GM21447 (cell line): ENCODE results near the gene FOXA3.
"Not testable (repeated sequence)": the region's sequence is repeated elsewhere in the genome, so short reads cannot be mapped to it uniquely, and the experiment has no call there.

ENCODE experiments used
- ATAC-seq: cut with Tn5 transposase; IDR thresholded peaks from one replicate; pipeline ENCODE4 v1.9.1; 2021; ENCODE audit not compliant: unreplicated experiment

Gene FOXA3

DNA sequence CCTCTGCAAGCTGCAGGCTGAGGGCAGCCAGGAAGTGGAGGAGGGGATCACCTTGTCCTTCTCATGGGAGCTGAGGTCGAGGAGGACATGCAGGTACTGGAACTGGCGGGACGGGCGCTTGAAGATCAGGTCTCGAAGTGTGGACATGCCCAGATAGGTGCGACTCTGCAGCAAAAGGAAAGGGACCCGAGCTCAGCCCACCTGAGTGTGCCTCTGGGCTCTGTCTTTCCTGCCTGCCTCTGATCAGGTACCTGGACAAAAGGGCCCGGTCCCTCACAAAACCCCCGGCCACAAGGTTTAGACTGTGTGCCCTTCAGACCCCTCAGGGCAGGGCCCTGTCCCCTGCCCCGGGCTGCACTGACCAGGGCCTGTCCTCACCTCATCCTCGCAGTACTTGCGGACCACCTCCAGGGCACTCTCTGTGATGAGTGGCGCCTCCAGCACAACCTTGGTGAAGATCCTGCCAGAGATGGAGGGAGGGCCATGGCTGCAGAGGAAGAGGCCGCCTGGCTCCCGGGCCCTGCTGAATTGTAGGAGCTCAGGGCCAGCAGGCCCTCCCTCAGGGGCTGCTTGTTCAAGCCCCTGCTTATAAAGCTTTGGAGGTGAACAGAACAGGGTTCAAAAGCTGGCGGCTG, 36.5 kb upstream of the FOXA3 start:
- ATAC-seq, result no peak

DNA sequence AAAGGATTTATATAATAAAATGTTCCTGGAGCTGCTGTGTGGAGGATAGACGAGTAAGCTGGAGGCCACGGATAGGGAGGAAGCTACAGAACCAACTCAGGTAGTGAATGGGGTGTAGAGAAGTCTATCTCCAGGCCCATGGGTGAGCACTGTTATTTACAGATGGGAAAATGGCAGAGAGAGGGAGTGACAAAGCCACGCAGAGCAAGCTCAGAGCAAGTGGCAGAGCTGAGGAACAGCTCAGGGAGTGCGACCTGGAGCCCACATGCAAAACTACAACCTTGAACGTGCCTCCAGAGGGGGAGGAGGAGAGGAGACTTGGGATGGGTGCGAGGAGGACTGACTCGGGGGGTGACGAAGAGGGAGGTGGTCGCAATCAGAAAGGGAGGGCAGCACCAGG, 35.6 kb upstream of the FOXA3 start:
- no peak for ATAC-seq

DNA sequence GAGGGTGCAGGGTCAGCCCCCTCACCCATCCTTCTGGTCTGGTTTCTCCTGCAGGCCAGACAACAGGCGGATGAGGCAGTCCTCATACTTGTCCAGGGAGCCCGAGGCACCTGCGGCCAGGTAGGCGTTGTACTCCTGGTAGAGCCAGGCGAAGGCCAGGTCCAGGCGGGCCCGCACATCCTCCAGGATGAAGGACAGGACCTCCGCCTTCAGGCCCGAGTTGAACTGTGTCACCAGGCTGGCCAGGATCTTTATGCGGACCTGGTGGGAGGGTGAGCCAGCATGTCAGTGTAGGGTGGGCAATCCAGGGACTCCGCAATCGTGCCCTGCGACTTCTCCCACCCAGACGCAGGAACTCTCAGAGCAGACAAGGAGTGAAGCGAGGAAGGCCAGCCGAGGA, 35.2 kb upstream of the FOXA3 start:
- no peak for ATAC-seq

DNA sequence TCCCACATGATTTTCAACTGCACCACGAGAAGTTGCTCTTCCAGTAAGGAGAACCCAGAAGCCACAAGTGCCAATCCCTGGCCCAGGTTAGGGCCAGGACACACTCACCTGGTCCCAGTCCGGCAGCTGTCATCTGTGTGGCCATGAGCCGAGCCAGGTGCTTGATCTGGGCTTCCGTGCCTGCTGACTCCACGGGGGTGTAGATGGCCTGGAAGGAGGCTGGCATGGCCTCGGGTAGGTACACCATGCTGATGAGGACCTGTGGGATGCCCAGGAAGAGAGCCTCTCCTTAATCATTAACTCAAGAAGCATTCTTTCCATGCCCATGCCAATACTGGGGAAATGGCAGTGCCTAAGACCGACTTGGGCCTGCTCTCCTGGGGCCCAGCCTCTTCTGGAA, 29.2 kb upstream of the FOXA3 start:
- ATAC-seq, result no peak

DNA sequence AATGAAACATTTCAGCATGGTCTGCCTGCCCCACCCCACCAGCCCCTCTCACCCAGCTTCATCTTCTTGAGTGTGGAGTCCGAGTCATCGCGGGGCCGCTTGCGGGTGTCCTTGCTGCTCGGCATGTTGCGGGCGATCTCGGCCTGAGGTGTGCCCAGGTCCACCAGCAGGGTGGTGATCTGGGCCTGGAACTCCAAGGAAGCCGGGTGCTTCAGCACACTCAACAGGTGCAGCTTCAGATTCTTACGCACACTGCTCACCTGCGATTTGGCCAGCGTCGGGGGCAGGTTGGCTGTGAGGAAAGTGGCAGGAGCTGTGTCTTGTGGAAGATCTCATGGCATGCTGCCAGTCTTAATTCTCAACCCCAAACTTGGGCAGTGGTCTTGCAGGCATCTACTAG, 21.9 kb upstream of the FOXA3 start:
- no peak for ATAC-seq

DNA sequence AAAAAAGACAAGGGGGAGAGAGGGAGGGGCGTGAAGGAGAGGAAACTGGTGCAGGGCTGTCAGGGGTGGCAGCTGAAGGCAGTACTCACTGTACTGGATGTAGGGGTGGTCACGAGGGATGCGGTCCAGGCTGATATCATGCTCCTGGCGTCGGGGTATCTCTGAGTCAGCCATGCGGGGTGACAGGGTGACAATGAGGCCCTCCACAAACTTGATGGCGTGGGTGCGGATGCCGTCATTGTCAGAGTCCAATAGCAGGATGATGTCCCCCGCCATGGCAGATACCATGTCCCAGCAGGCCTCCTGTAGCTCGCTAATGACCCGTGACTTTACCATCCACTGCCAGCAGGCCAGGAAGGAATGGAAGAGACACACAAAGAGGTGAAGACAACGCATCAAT, 16.5 kb upstream of the FOXA3 start:
- ATAC-seq, result no peak

DNA sequence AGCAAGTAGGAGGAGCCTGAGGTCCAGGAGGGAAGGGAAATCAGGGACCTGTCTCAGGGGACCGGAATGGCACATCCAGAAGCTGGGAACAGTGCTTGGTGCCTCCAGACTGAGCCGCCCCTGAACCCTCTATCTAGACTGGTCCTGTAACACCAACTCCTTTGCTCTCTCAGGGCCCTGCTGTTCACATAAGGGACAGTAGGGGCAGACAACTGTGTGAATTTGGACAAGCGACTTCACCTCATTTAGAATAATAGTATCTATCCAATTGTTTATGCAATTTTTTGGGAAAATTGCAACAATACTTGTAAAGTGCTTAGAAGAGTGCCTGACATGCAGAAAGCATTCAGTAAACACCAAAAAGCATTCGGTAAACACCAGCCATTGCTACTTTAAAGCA, 15.2 kb upstream of the FOXA3 start:
- no peak for ATAC-seq

DNA sequence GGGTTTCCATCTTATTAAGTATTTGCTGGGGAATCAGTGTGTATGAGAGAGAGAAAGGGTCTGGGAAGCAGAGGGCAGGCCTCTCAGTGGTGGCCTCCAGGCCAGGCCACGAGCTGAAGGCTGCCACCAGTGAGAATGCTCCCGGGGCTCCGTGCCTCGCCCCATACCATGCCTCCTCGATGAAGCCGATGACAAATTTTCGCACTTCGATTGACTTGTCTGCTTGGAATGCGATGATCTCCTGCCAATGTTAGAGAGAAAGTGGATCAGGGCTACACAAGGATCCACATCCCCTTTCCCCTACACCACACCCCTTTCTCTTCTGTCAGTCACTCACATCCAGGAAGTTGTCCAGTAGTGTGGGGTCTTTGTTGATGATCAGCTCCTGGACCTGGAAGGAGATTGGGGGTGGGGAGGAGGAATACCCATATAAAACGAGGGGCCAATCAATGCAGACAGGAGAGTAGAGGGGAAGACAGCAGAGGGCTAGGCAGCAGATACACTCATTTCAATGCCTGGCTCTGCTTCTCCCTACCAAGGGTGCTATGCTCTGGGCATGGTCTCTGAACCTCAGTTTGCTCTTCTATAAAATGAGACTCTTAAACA, 11.9 kb upstream of the FOXA3 start:
- ATAC-seq, result no peak

DNA sequence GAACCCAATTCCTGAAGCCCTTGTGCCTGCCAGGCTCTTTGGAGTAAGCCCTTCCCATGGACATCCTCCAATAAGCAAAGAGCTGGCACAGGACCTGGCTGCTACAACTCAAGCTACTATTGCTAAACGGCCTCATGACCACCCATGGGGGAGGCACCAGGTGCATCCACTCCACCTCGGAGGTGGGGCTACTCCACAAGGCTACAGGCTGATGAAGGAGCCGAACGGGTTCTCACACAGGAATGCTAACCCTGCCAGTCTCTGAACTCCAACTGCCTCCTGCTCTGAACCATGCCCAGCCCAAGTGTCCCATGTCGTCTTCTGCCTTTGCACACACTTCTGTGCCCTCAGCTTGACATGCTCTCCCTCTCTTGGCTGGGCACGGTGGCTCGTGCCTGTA, 11.1 kb upstream of the FOXA3 start:
- ATAC-seq, result no peak

DNA sequence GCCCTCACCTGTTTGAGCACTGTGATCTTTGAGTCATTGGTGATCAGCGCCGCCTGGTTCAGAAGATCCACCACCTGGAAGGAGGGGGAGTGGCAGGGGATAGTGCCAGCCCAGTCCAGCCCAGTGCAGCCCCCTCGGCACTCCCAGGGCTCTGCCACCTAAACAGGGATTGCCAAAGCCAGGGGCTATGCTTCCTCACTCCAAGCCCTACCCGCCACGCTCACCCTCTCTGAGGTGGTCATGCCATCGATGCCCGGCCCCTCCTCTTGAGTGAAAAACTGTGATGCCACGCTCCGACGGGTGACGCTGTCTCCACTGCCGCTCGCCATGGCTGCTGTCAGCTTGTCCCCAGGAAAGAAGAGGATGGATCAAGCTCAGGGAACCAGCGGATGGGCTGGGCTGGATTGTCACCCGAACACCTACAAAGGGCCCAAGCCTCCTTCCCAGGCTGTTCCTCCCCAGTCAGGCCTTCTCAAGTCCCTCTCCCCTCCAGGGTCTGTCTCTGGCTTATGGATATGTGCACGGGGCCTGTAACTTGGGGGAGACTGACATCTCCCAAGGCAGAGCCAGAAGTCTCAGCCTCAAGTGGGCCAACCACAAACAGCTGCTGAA, 9.9 kb upstream of the FOXA3 start:
- ATAC-seq, result no peak

DNA sequence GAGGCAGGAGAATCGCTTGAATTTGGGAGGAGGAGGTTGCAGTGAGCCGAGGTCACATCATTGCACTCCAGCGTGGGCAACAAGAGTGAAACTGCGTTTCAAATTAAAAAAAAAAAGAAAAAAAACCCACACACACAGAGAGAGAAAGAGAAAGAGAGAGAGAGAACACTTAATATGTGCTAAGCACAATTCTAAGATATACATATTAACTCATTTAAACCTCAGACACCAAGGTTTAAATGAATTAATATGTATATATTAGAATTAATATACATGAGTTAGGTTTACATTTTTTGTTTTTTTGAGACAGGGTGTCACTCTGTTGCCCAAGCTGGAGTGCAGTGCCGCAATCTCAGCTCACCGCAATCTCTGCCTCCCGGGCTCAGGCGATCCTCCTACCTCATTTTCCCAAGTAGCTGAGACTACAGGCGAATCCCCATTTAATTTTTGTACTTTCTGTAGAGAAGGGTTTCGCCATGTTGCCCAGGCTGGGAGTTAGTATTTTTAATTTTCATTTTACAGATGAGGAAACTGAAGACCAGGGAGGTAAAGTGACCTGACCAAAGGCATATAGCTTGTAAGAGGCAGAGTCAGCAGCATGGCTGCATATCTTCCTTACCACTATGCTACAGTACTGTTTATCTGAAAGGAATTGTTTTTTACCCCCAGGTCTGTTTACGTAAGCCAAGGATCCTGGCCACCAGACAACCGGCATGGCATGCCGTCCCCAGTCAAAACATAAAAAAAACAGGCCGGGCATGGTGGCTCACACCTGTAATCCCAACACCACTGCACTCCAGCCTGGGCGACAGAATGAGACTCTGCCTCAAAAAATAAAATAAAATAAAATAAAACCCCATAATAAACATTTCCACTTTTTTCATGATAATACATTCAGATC, 3.5 kb upstream of the FOXA3 start:
- no peak for ATAC-seq

DNA sequence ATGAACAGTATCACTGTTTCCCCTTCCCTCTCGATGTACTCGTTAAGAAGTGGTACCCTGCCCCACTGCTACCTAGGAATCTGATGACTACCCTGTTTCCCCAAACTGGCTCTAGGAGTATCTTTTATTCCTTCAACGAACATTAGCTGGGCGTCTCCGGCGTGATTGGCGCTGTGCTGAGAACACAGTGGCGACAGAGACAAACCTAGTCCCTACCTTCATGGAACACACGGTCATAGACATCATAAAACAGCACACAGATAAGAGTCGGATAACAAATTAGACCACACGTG, 1.9 kb upstream of the FOXA3 start:
- ATAC-seq, result no peak

DNA sequence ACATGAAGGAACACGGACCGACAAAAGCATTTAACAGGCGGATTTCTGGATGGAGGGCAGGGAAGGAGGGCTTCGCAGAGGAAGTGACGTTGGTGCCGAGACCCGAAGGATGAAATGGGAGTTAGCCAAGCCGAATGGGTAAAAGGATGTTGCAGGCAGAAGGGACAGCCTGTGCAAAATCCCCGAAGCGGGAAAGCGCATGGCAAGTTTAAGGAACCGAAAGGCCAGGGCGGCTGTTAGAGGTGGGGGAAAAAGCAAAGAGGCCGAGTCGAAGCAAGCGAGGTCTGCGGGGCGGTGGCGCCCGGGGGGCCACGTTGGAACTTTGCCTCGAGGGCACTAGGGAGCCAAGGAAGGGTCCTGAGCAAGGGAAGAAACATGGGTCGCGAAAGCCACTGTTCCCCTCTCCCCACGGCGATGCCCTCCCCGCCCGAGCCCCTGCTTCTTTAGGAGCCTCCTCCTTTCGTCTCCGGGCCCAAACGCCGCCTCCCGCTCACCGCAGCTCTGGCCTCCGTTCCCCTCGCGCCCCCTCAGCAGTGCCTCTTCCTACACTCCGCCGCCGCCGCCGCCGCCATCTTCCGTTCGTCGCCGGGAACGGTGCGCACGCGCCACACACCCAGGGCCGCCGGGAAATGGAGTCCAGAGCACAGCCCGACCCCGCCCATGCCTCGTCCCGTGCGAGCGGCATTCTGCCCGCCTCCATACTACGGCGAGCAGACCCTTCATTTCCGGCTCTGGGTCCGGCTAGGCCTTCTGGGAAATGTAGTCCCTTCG, 1.4 kb upstream of the FOXA3 start, which contains the start of gene SYMPK:
TSS of gene SYMPK (minus strand) at position 584 of the 771 bp plus-strand sequence. CDS start 8,652 bp downstream, outside the sequence.
- peak; percentile 80 for ATAC-seq

DNA sequence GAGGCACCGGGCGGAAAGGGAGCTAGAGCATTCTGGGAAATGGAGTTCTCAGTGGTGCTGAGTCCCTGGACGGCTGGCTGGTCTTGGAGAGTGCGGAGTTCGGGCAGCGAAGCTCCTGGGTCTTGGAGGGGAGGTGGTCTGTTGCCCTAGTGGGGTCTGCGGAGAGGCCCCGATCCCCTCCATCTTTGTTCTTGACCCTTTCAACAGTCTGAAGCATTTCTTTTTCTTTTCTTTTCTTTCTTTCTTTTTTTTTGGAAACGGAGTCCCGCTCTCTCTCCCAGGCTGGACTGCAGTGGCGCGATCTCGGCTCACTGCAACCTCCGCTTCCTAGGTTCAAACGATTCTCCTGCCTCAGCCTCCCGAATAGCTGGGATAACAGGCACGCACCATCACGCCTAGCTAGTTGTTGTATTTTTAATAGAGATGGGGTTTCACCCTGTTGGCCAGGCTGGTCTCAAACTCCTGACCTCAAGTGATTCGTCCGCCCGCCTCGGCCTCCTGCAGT, 739 bp upstream of the FOXA3 start:
- ATAC-seq, result no peak

DNA sequence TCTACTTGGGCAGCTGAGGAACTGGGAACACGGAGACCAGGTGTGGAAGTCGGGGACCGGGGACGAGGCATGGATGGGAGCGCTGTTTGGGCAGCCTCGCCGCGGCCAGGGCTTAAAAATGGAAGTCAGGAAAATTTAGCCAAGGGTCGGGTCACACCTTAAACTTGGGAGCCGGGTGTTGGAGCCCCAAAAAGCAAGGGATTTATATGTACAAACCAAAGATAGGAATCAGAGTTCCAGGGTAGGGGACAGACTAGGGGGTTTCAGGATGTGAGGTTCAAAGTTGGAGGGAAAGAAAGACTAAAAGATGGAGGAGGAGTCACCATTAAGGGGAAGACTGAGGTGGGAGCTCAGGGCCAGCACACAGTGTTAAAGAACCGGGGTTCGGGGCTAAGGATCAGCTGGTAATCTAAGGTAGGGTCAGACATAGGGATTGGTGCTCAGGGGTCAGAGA, 530 bp downstream of the FOXA3 start:
- ATAC-seq, result no peak

DNA sequence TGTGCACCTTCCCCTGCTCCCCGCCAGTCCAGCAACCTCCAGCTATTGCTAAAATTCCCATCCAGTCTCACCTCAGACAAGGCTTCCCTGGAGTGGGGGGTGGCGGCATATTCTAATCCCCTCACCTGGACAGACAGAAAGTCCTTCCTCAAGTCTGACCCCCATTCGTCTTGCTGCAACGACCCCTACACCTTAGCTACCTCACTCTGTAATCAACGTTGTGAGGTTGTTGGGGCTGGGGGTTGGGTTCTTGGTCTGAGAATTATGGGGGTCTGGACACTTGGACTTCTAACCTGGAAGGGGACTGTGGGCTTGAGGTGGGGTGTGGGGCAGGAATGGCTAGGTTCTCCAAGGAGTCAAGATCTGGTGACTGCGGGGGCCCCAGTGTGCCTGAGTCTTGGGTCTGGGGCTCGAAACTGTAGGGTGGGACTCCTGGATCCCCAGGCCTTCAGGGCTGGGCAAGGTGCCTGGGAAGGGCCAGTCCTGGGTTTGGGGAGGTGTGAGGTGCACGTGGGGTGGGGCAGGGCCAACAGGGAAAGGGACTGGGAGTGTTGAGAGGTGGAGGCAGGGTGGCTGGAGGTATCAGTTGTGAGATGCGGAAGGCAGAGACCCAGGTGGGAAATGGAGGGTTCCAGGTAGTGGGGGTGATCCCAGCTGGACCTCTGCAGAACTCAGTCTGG, 1.3 kb downstream of the FOXA3 start:
- ATAC-seq, result no peak

DNA sequence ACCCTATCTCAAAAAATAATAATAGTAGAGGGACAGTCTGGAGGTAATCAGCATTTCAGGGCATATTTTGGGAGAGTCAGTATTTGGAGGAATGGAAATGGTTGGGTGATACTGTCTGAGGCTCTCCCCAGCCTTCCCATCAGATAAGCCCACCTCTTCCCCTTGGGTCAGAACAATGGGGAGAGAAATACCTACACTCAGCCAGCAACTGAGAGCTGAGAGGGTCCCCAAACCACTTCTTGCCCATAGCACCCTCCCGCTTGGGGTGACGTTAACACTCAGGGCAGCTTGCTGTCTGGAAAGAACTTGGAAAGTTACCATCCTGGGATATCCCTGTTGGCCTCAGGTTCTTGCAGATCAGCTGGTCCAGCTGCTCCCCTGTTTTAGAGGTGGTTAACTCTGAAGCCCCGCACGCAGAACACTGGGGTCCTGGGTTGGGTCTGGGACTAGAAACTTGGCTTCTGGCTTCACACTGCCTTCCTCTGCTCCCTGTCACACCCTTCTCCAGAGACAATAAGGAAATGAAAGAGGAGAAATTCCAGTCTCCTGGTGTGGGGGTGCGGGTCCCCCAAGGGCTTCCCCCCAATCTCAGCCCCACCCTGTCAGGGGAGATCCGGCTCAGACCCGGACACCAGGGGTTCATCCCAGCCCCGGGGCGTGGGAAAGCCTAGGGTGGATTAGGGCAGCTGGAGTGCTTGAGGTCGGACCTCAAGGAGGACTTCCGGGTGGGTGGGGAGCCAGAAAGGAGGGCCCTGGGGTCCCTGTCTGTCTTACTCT, 2.5 kb downstream of the FOXA3 start:
- no peak for ATAC-seq

DNA sequence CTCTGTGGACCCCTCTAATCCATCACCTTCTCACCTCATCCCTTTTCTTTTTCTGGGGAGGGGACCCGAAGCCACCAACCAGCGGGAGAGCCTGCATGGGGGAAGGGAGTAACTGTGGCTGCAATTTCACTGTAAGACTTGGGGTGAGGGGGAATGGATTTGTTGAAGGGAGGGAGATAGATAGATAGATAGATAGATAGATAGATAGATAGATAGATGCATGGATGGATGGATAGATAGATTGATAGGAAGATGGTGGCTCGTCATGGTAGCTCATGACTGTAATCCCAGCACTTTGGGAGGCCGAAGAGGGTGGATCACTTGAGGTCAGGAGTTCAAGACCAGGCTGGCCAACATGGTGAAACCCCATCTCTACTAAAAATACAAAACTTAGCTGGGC, 3.1 kb downstream of the FOXA3 start:
- ATAC-seq, result not testable (repeated sequence)

DNA sequence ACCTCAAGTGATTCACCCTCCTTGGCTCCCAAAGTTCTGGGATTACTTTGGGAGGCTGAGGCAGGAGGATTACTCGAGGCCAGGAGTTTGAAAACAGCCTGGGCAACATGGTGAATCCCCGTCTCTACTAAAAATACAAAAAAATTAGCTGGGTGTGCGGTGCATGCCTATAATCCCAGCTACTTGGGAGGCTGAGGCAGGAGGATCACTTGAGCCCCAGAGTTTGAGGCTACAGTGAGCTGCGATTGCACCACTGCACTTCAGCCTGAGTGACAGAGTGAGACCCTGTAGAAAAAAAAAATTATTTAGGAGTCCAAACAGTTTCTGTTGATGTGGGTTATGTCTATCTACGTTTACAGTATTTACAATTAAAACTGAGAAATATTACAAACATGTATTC, 6.7 kb downstream of the FOXA3 start:
- no peak for ATAC-seq
